Endodermal cell (in vitro differentiated cells): Measurements from ENCODE around the gene NTRK2. TPM values are rescaled to one million over a fixed set of nuclear protein-coding genes. Genes with fewer than 3 reads are reported as not detected.

Experiments used
- DNase-seq: peaks from one replicate; pipeline ENCODE4 v3.0.0-alpha.2; 2017
- H3K27ac ChIP-seq: 2 replicates; pipeline ENCODE4 v1.5.1; 2013; ENCODE audit warnings: mild to moderate bottlenecking, low read depth, low read length, moderate library complexity
- H3K27me3 ChIP-seq: 2 replicates; pipeline ENCODE4 v1.6.1; 2013; ENCODE audit warnings: mild to moderate bottlenecking, low read length, moderate library complexity; ENCODE audit not compliant: insufficient read depth, control insufficient read depth, poor library complexity, severe bottlenecking
- H3K36me3 ChIP-seq: 2 replicates; pipeline ENCODE4 v1.7.0; 2013; ENCODE audit warnings: mild to moderate bottlenecking, low read length, moderate library complexity; ENCODE audit not compliant: control insufficient read depth, insufficient read depth
- H3K4me1 ChIP-seq: one replicate; pipeline ENCODE4 v1.7.0; 2013; ENCODE audit warnings: low read length; ENCODE audit not compliant: control insufficient read depth, insufficient read depth
- H3K4me3 ChIP-seq: 2 replicates; pipeline ENCODE4 v1.5.1; 2013; ENCODE audit warnings: mild to moderate bottlenecking, low read length, moderate library complexity
- H3K9ac ChIP-seq: 2 replicates; pipeline ENCODE4 v1.6.1; 2013; ENCODE audit warnings: mild to moderate bottlenecking, low read length, moderate library complexity; ENCODE audit not compliant: poor library complexity, severe bottlenecking; ENCODE audit errors: extremely low read depth
- H3K9me3 ChIP-seq: 2 replicates; pipeline ENCODE4 v1.6.1; 2013; ENCODE audit warnings: mild to moderate bottlenecking, low read length, moderate library complexity; ENCODE audit not compliant: control insufficient read depth
- H3K27ac Mint-ChIP-seq: 2 replicates; pipeline ENCODE4 v1.8.0; 2020; ENCODE audit warnings: mixed read lengths
- H3K27me3 Mint-ChIP-seq: 2 replicates; pipeline ENCODE4 v1.8.0; 2021; ENCODE audit warnings: mild to moderate bottlenecking, mixed read lengths; ENCODE audit not compliant: insufficient read depth
- H3K36me3 Mint-ChIP-seq: 2 replicates; pipeline ENCODE4 v1.8.0; 2020; ENCODE audit warnings: low read depth, mixed read lengths
- H3K4me1 Mint-ChIP-seq: 2 replicates; pipeline ENCODE4 v1.8.0; 2020; ENCODE audit warnings: mixed read lengths
- H3K4me3 Mint-ChIP-seq: 2 replicates; pipeline ENCODE4 v1.8.0; 2020; ENCODE audit warnings: mild to moderate bottlenecking, moderate library complexity, mixed read lengths
- H3K9me3 Mint-ChIP-seq: 2 replicates; pipeline ENCODE4 v1.8.0; 2020; ENCODE audit warnings: mild to moderate bottlenecking, mixed read lengths
- CTCF ChIP-seq: fragments of 200-600 bp; sonication (generic); conservative IDR thresholded peaks from 2 replicates; pipeline ENCODE4 v1.5.0; 2021; ENCODE audit warnings: antibody characterized with exemption, mild to moderate bottlenecking
- WGBS, 2 experiments: methylation state at CpG; one replicate each; pipeline versions ENCODE4 v1.1.5 to v1.1.7; 2013; ENCODE audit warnings: missing lambda C conversion rate in 2 of 2, mixed read lengths in 1 of 2; ENCODE audit not compliant: insufficient coverage in 1 of 2, insufficient read length in 1 of 2; 5-methylcytosine and 5-hydroxymethylcytosine counted together
- total RNA-seq, 2 donors: library from RNA; stranded (reverse); fragmentation: NEBNext Ultra II Directional in 1 of 2; extraction: Animal tissue kit (Norgen Biotek cat#: 25700) in 1 of 2; gene quantifications; 2 replicates in 1 of 2; 3 replicates in 1 of 2; pipeline ENCODE4 v1.2.1, GENCODE V29; 2021

The NTRK2 gene
- total RNA-seq, 2 donors from 2014 or later: 0.09 to 0.18 TPM

- Mint-ChIP-seq H3K27me3 (peaks cover 4% of the 10 kb centered on the region), H3K4me1 (no peaks in the 10 kb centered on the region), H3K9me3 (peaks cover 3% of the 10 kb centered on the region), H3K27ac (no peak overlapping the region), H3K36me3 (no peaks in the 10 kb centered on the region), H3K4me3 (no peak overlapping the region)
- no peak for TF ChIP-seq CTCF
- H3K36me3 ChIP-seq: no peaks in the 10 kb centered on the region
- no peak overlapping the region for H3K4me3 ChIP-seq
- no peak for DNase-seq
- H3K27me3 ChIP-seq: no peaks in the 10 kb centered on the region
- no peaks in the 10 kb centered on the region for H3K4me1 ChIP-seq
- no peak overlapping the region for H3K27ac ChIP-seq
- no peaks in the 10 kb centered on the region for H3K9me3 ChIP-seq
- WGBS, 2 experiments: 83 to 100% methylated on average over 3 to 7 of the region's 7 CpGs
- H3K9ac ChIP-seq: no peak overlapping the region
Observed at GRCh38 chr9:84622981-84623380, 46.5 kb upstream of the NTRK2 start.

- WGBS, 2 experiments: 82 to 86% methylated on average over 1 of the region's 1 CpG
- no peak overlapping the region for H3K9ac ChIP-seq
- peaks cover 8% of the 10 kb centered on the region for H3K9me3 Mint-ChIP-seq
Observed at GRCh38 chr9:84636436-84636835, 33.1 kb upstream of the NTRK2 start.

GRCh38 chr9:84642553-84643141 is 26.9 kb upstream of the NTRK2 start:
- no peak overlapping the region for H3K4me3 Mint-ChIP-seq
- Histone ChIP-seq H3K4me3 (no peak overlapping the region), H3K27ac (no peak overlapping the region), H3K9ac (no peak overlapping the region), H3K9me3 (peaks cover 7% of the 10 kb centered on the region), H3K27me3 (no peaks in the 10 kb centered on the region), H3K36me3 (no peaks in the 10 kb centered on the region), H3K4me1 (no peaks in the 10 kb centered on the region)
- TF ChIP-seq CTCF: no peak
- 93 to 100% methylated on average over 1 to 3 of the region's 4 CpGs for WGBS, 2 experiments
- no peaks in the 10 kb centered on the region for H3K4me1 Mint-ChIP-seq
- H3K27me3 Mint-ChIP-seq: peaks cover 1% of the 10 kb centered on the region
- no peaks in the 10 kb centered on the region for H3K36me3 Mint-ChIP-seq
- peaks cover 8% of the 10 kb centered on the region for H3K9me3 Mint-ChIP-seq
- DNase-seq: no peak
- H3K27ac Mint-ChIP-seq: no peak overlapping the region

More at GRCh38 chr9:84636436-84636835, 33.1 kb upstream of the NTRK2 start:
- no peak for TF ChIP-seq CTCF
- H3K36me3 ChIP-seq: no peaks in the 10 kb centered on the region
- Mint-ChIP-seq H3K27ac (no peak overlapping the region), H3K27me3 (peaks cover 3% of the 10 kb centered on the region), H3K4me1 (no peaks in the 10 kb centered on the region), H3K36me3 (no peaks in the 10 kb centered on the region), H3K4me3 (no peak overlapping the region)
- no peak overlapping the region for H3K4me3 ChIP-seq
- no peaks in the 10 kb centered on the region for H3K4me1 ChIP-seq
- no peak overlapping the region for H3K27ac ChIP-seq
- H3K9me3 ChIP-seq: peaks cover 7% of the 10 kb centered on the region
- no peaks in the 10 kb centered on the region for H3K27me3 ChIP-seq
- no peak for DNase-seq
